Measurements from ENCODE around the gene RNF115. TPM values are rescaled to one million over a fixed set of nuclear protein-coding genes. Genes with fewer than 3 reads are reported as not detected.
A peak's percentile ranks its signal among the peaks of the same experiment; 100 is the strongest.

Gene RNF115
- total and polyA plus RNA-seq, 2 of the 13 experiments (the other 11 are each of a cell fraction or from before 2014, with no cell fraction given) = 6.0 to 10.1 TPM

GRCh38 chr1:145823565-145824498 lies at the start of gene RNF115, which contains the start of gene POLR3C (continued):
- TF ChIP-seq ZNF639 (CRISPR knock-in tag; conservative IDR thresholded peaks at IDR 0.05) (peak; percentile 62), SIN3A (IDR thresholded peaks at IDR 0.05; ENCODE audit: borderline replicate concordance, low read depth, low read length) (no peak; the same call in 1 of the 2 replicates), TEAD3 (CRISPR knock-in tag; optimal IDR thresholded peaks at IDR 0.05; ENCODE audit: borderline replicate concordance) (peak; percentile 22), ZNF605 (CRISPR knock-in tag; IDR thresholded peaks at IDR 0.05) (peak; percentile 58; the same call in 1 of the 2 replicates), NAIF1 (CRISPR knock-in tag; IDR thresholded peaks at IDR 0.05; ENCODE audit: borderline replicate concordance) (0 out of 2 replicates have a peak, but pooled peaks have one; percentile 60), HOXA3 (CRISPR knock-in tag; IDR thresholded peaks at IDR 0.05) (peak; percentile 79), ATF2 (CRISPR knock-in tag; IDR thresholded peaks at IDR 0.05) (peak; percentile 67; the same call in 1 of the 2 replicates), ZNF441 (CRISPR knock-in tag; IDR thresholded peaks at IDR 0.05; ENCODE audit: borderline replicate concordance) (peak; percentile 72; the same call in 1 of the 2 replicates), ZNF800 (CRISPR knock-in tag; IDR thresholded peaks at IDR 0.05) (peak; percentile 72; the same call in 1 of the 2 replicates), NBN (conservative IDR thresholded peaks at IDR 0.05) (no peak), BRD4 (CRISPR knock-in tag; IDR thresholded peaks at IDR 0.05) (peak; percentile 61; the same call in 1 of the 2 replicates), ZNF292 (CRISPR knock-in tag; IDR thresholded peaks at IDR 0.05; ENCODE audit: borderline replicate concordance, low read depth) (peak; percentile 57; the same call in 1 of the 2 replicates), BHLHE40 (IDR thresholded peaks at IDR 0.05; ENCODE audit: low read length) (peak; percentile 93), ZNF367 (CRISPR knock-in tag; IDR thresholded peaks at IDR 0.05; ENCODE audit: borderline replicate concordance) (no peak), ZNF883 (CRISPR knock-in tag; IDR thresholded peaks at IDR 0.05; ENCODE audit: not compliant biosample characterization) (peak; percentile 87), MIXL1 (CRISPR knock-in tag; IDR thresholded peaks at IDR 0.05) (0 out of 2 replicates have a peak, but pooled peaks have one; percentile 21), PCBP2 (optimal IDR thresholded peaks at IDR 0.05; ENCODE audit: low read depth, low read length, poor library complexity, severe bottlenecking) (no peak), CREM (IDR thresholded peaks at IDR 0.05) (peak; percentile 48), CREM (CRISPR knock-in tag; IDR thresholded peaks at IDR 0.05) (no peak), EP300 (IDR thresholded peaks at IDR 0.05; ENCODE audit: low read depth in 2 of 2, low read length in 2 of 2) (no peak), EP300 (CRISPR knock-in tag; IDR thresholded peaks at IDR 0.05; ENCODE audit: borderline replicate concordance) (no peak), GATAD2A (CRISPR knock-in tag; IDR thresholded peaks at IDR 0.05) (peak; percentile 54), ZNF496 (CRISPR knock-in tag; IDR thresholded peaks at IDR 0.05; ENCODE audit: insufficient replicate concordance) (no peak), ZNF432 (CRISPR knock-in tag; IDR thresholded peaks at IDR 0.05; ENCODE audit: borderline replicate concordance) (no peak), ONECUT2 (CRISPR knock-in tag; IDR thresholded peaks at IDR 0.05) (0 out of 2 replicates have a peak, but pooled peaks have one; percentile 16), SIX1 (CRISPR knock-in tag; IDR thresholded peaks at IDR 0.05; ENCODE audit: borderline replicate concordance) (peak; percentile 14; the same call in 1 of the 2 replicates)

Measured in HepG2 (cell line).